Adipocyte (in vitro differentiated cells): ENCODE results near the gene PTMS.

Source experiments
- DNase-seq: peaks from one replicate; pipeline ENCODE4 v3.0.0-alpha.2; 2015; ENCODE audit warnings: low read depth
- H3K27me3 ChIP-seq: replicated peaks from 2 replicates; pipeline ENCODE4 v1.7.0; 2013; ENCODE audit warnings: mild to moderate bottlenecking, low read length, moderate library complexity; ENCODE audit not compliant: control insufficient read depth, insufficient read depth
- H3K36me3 ChIP-seq: 2 replicates; pipeline ENCODE4 v1.7.0; 2013; ENCODE audit warnings: low read length, mild to moderate bottlenecking, moderate library complexity; ENCODE audit not compliant: control insufficient read depth, insufficient read depth, severe bottlenecking
- H3K4me1 ChIP-seq: 2 replicates; pipeline ENCODE4 v1.7.0; 2013; ENCODE audit warnings: mild to moderate bottlenecking, low read length, moderate library complexity; ENCODE audit not compliant: control insufficient read depth, insufficient read depth
- H3K4me3 ChIP-seq: 2 replicates; pipeline ENCODE4 v1.7.0; 2013; ENCODE audit warnings: mild to moderate bottlenecking, low read length, moderate library complexity
- H3K9ac ChIP-seq: 2 replicates; pipeline ENCODE4 v1.7.0; 2013; ENCODE audit warnings: mild to moderate bottlenecking, low read length, moderate library complexity
- H3K9me3 ChIP-seq: 2 replicates; pipeline ENCODE4 v1.7.0; 2013; ENCODE audit warnings: mild to moderate bottlenecking, low read length, moderate library complexity; ENCODE audit not compliant: control insufficient read depth

PTMS gene

GRCh38 chr12:6753772-6754356 is 12.3 kb upstream of the PTMS start:
- Histone ChIP-seq H3K36me3 (peaks cover 30% of the 10 kb centered on the region), H3K4me1 (peaks cover 27% of the 10 kb centered on the region), H3K4me3 (no peak overlapping the region), H3K27me3 (no peaks in the 10 kb centered on the region), H3K9ac (peak overlapping the region; percentile 98), H3K9me3 (no peaks in the 10 kb centered on the region)
- DNase-seq: no peak

GRCh38 chr12:6754411-6754810 is 11.8 kb upstream of the PTMS start:
- Histone ChIP-seq H3K9ac (peak overlapping the region; percentile 98), H3K9me3 (no peaks in the 10 kb centered on the region), H3K4me3 (no peak overlapping the region), H3K4me1 (peaks cover 27% of the 10 kb centered on the region), H3K36me3 (peaks cover 25% of the 10 kb centered on the region), H3K27me3 (no peaks in the 10 kb centered on the region)
- no peak for DNase-seq

- no peaks in the 10 kb centered on the region for H3K9me3 ChIP-seq
- H3K4me1 ChIP-seq: peaks cover 11% of the 10 kb centered on the region
- DNase-seq: no peak
- no peaks in the 10 kb centered on the region for H3K27me3 ChIP-seq
- H3K4me3 ChIP-seq: no peak overlapping the region
- H3K9ac ChIP-seq: no peak overlapping the region
- H3K36me3 ChIP-seq: no peaks in the 10 kb centered on the region
These were observed 9.0 kb upstream of the PTMS start for GRCh38 chr12:6757028-6757690.

GRCh38 chr12:6758506-6759095 is 7.6 kb upstream of the PTMS start:
- Histone ChIP-seq H3K9ac (no peak overlapping the region), H3K36me3 (no peaks in the 10 kb centered on the region), H3K9me3 (no peaks in the 10 kb centered on the region), H3K4me3 (no peak overlapping the region), H3K4me1 (peaks cover 12% of the 10 kb centered on the region), H3K27me3 (no peaks in the 10 kb centered on the region)
- no peak for DNase-seq

GRCh38 chr12:6759741-6760140 is 6.4 kb upstream of the PTMS start:
- Histone ChIP-seq H3K4me1 (peaks cover 10% of the 10 kb centered on the region), H3K9me3 (no peaks in the 10 kb centered on the region), H3K4me3 (no peak overlapping the region), H3K27me3 (no peaks in the 10 kb centered on the region), H3K9ac (no peak overlapping the region), H3K36me3 (no peaks in the 10 kb centered on the region)
- no peak for DNase-seq

- peak overlapping the region; percentile 70 for H3K9ac ChIP-seq
- peak overlapping the region; percentile 65 for H3K4me3 ChIP-seq
- H3K27me3 ChIP-seq: no peaks in the 10 kb centered on the region
- H3K9me3 ChIP-seq: no peaks in the 10 kb centered on the region
- H3K36me3 ChIP-seq: no peaks in the 10 kb centered on the region
- peaks cover 29% of the 10 kb centered on the region for H3K4me1 ChIP-seq
- no peak for DNase-seq
These were observed 2.8 kb upstream of the PTMS start for GRCh38 chr12:6763380-6763779.

- H3K9ac ChIP-seq: peak overlapping the region; percentile 70
- peak; percentile 97 for DNase-seq
- H3K27me3 ChIP-seq: no peaks in the 10 kb centered on the region
- peaks cover 32% of the 10 kb centered on the region for H3K4me1 ChIP-seq
- H3K9me3 ChIP-seq: no peaks in the 10 kb centered on the region
- H3K4me3 ChIP-seq: peak overlapping the region; percentile 65
- H3K36me3 ChIP-seq: no peaks in the 10 kb centered on the region
These were observed 1.9 kb upstream of the PTMS start for GRCh38 chr12:6764011-6764828.

- DNase-seq: peak; percentile 34
- H3K9ac ChIP-seq: no peak overlapping the region
- peak overlapping the region; percentile 90 for H3K4me3 ChIP-seq
- peaks cover 6% of the 10 kb centered on the region for H3K36me3 ChIP-seq
- H3K9me3 ChIP-seq: no peaks in the 10 kb centered on the region
- H3K27me3 ChIP-seq: no peaks in the 10 kb centered on the region
- peaks cover 32% of the 10 kb centered on the region for H3K4me1 ChIP-seq
These were observed 1.0 kb upstream of the PTMS start for GRCh38 chr12:6765048-6765633.

GRCh38 chr12:6766651-6767349 is 637 bp downstream of the PTMS start:
- peaks cover 32% of the 10 kb centered on the region for H3K4me1 ChIP-seq
- peak overlapping the region; percentile 90 for H3K4me3 ChIP-seq
- no peaks in the 10 kb centered on the region for H3K27me3 ChIP-seq
- H3K36me3 ChIP-seq: peaks cover 18% of the 10 kb centered on the region
- H3K9ac ChIP-seq: peak overlapping the region; percentile 92
- H3K9me3 ChIP-seq: no peaks in the 10 kb centered on the region
- DNase-seq: peak; percentile 95

GRCh38 chr12:6767353-6768319 is 1.5 kb downstream of the PTMS start:
- Histone ChIP-seq H3K27me3 (no peaks in the 10 kb centered on the region), H3K9ac (peak overlapping the region; percentile 92), H3K9me3 (no peaks in the 10 kb centered on the region), H3K4me1 (peaks cover 32% of the 10 kb centered on the region), H3K36me3 (peaks cover 18% of the 10 kb centered on the region), H3K4me3 (peak overlapping the region; percentile 90)
- peak; percentile 77 for DNase-seq
